ENCODE data around the gene EMILIN2. TPM values are rescaled to one million over a fixed set of nuclear protein-coding genes. Genes with fewer than 3 reads are reported as not detected.
"Not testable (repeated sequence)": the region's sequence is repeated elsewhere in the genome, so short reads cannot be mapped to it uniquely, and the experiment has no call there.

Gene EMILIN2
- total and polyA plus RNA-seq, 2 of the 13 experiments (the other 11 are each of a cell fraction or from before 2014, with no cell fraction given) = 7.6 to 8.2 TPM

DNA sequence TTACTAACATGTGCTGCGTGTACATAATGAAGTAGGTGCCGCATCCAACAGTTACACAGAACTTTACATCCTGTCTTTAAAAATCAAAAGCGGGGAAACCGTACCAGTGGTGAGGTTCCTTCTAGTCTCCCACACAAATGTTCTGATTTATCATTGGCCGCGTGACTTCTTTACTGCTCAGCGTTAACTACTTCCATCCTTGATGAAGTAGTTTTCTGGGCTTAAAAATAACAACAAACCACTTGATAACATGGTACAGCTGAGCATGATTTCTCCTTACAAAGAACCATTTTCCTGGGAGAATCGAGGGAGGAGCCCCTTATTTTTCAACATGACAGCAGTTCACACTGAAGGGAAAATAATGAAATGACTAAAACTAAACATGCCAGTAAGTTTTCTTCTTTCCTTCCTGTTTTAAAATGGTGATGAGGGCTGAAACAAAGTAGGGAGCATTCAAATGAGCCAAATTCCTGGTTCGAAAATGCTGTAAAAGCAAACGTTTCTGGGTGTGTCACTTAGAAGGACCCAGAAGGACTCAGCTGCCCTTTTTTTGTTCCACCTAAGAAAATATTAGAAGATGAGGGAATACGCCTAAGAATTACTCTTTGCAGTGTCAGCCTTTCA, 9.9 kb downstream of the EMILIN2 start:
- no peak overlapping the region for H3K4me2 ChIP-seq (ENCODE audit: low read depth, low read length)
- H3K4me3 ChIP-seq (replicated peaks in 1 of 3; ENCODE audit: insufficient read depth in 1 of 3, low read depth in 2 of 3, low read length in 3 of 3) = no peak overlapping the region
- WGBS (ENCODE audit: low lambda C conversion rate) = 56% methylated on average over 11 of the region's 11 CpGs
- H3K36me3 ChIP-seq (replicated peaks in 1 of 2; ENCODE audit: control insufficient read depth in 1 of 2, insufficient read depth in 2 of 2, low read length in 2 of 2) = no peaks in the 10 kb centered on the region
- H3K4me1 ChIP-seq (ENCODE audit: insufficient read depth, low read length) = peaks cover 23% of the 10 kb centered on the region
- no peaks in the 10 kb centered on the region for H3K9me3 ChIP-seq (ENCODE audit: low read length)
- ChIA-PET POLR2A (no interaction called here), CTCF (ENCODE audit: low intra/inter-chr PET ratio, low total read pairs) (no interaction called here)
- in situ Hi-C loops (cut with HindIII; ENCODE audit: extremely low pct_ligation_motif_present, low pct_unique_long_range_greater_than_20kb) (no loop called here), intact Hi-C loops (cut with micrococcal nuclease; ENCODE audit: unreplicated experiment) (no loop called here)
- no TSS peak for BruUV-seq (replicated peaks)
- H3K79me2 ChIP-seq (ENCODE audit: insufficient read depth, low read length) = no peaks in the 10 kb centered on the region
- H3K9ac ChIP-seq (ENCODE audit: insufficient read depth, low read depth, low read length) = no peak overlapping the region
- peaks cover 14 to 60% of the 10 kb centered on the region in 2 experiments for H3K27me3 ChIP-seq (ENCODE audit: control insufficient read depth in 1 of 2, insufficient read depth in 2 of 2, low read length in 2 of 2)
- H3K27ac ChIP-seq (ENCODE audit: extremely low read length, insufficient read depth, low read length) = no peak overlapping the region
- DNase-seq (ENCODE audit: low spot score) (no peak), FAIRE-seq (no peak), ATAC-seq (no peak)
- TF ChIP-seq NCOR1 (IDR thresholded peaks at IDR 0.05; ENCODE audit: borderline replicate concordance, low read length) (no peak), POLR2G (IDR thresholded peaks at IDR 0.05; ENCODE audit: low read depth, low read length) (no peak), ATF1 (CRISPR knock-in tag; IDR thresholded peaks at IDR 0.05) (no peak), ZNF777 (CRISPR knock-in tag; IDR thresholded peaks at IDR 0.05) (no peak)
- H2AFZ ChIP-seq (ENCODE audit: low read length) = no peak overlapping the region
- no peaks in the 10 kb centered on the region for H4K20me1 ChIP-seq (ENCODE audit: insufficient read depth, low read length)

- no peak overlapping the region for H3K27ac ChIP-seq (ENCODE audit: extremely low read length, insufficient read depth, low read length)
- H3K27me3 ChIP-seq (ENCODE audit: control insufficient read depth in 1 of 2, insufficient read depth in 2 of 2, low read length in 2 of 2) = peaks cover 14 to 53% of the 10 kb centered on the region in 2 experiments
- H3K79me2 ChIP-seq (ENCODE audit: insufficient read depth, low read length) = no peaks in the 10 kb centered on the region
- H4K20me1 ChIP-seq (ENCODE audit: insufficient read depth, low read length) = no peaks in the 10 kb centered on the region
- no peak overlapping the region for H3K4me2 ChIP-seq (ENCODE audit: low read depth, low read length)
- H2AFZ ChIP-seq (ENCODE audit: low read length) = no peak overlapping the region
- no peaks in the 10 kb centered on the region for H3K36me3 ChIP-seq (replicated peaks in 1 of 2; ENCODE audit: control insufficient read depth in 1 of 2, insufficient read depth in 2 of 2, low read length in 2 of 2)
- H3K9me3 ChIP-seq (ENCODE audit: low read length) = no peaks in the 10 kb centered on the region
- ChIA-PET POLR2A (no interaction called here), CTCF (ENCODE audit: low intra/inter-chr PET ratio, low total read pairs) (no interaction called here)
- TF ChIP-seq CBFB (CRISPR knock-in tag; IDR thresholded peaks at IDR 0.05) (no peak), CEBPB (IDR thresholded peaks at IDR 0.05; ENCODE audit: borderline replicate concordance, low read depth, low read length) (peak; percentile 66)
- no peak overlapping the region for H3K9ac ChIP-seq (ENCODE audit: insufficient read depth, low read depth, low read length)
- ATAC-seq = no peak
- DNase-seq (ENCODE audit: low spot score) = no peak
- intact Hi-C loops (cut with micrococcal nuclease; ENCODE audit: unreplicated experiment) (no loop called here), in situ Hi-C loops (cut with HindIII; ENCODE audit: extremely low pct_ligation_motif_present, low pct_unique_long_range_greater_than_20kb) (no loop called here)
- H3K4me1 ChIP-seq (ENCODE audit: insufficient read depth, low read length) = peaks cover 23% of the 10 kb centered on the region
- WGBS (ENCODE audit: low lambda C conversion rate) = 16% methylated on average over 18 of the region's 18 CpGs
- no peak overlapping the region for H3K4me3 ChIP-seq (replicated peaks in 1 of 3; ENCODE audit: insufficient read depth in 1 of 3, low read depth in 2 of 3, low read length in 3 of 3)
- FAIRE-seq = no peak
- no TSS peak for BruUV-seq (replicated peaks)
These were observed 10.8 kb downstream of the EMILIN2 start for GRCh38 chr18:2857491-2858131.

GRCh38 chr18:2860397-2860796, 13.6 kb downstream of the EMILIN2 start:
- H3K4me1 ChIP-seq (ENCODE audit: insufficient read depth, low read length) = peaks cover 12% of the 10 kb centered on the region
- H3K36me3 ChIP-seq (replicated peaks in 1 of 2; ENCODE audit: control insufficient read depth in 1 of 2, insufficient read depth in 2 of 2, low read length in 2 of 2); H3K27ac ChIP-seq (ENCODE audit: extremely low read length, insufficient read depth, low read length); FAIRE-seq; CTCF ChIA-PET (ENCODE audit: low intra/inter-chr PET ratio, low total read pairs); intact Hi-C loops (cut with micrococcal nuclease; ENCODE audit: unreplicated experiment); H3K9ac ChIP-seq (ENCODE audit: insufficient read depth, low read depth, low read length); H4K20me1 ChIP-seq (ENCODE audit: insufficient read depth, low read length); H3K4me3 ChIP-seq (replicated peaks in 1 of 3; ENCODE audit: insufficient read depth in 1 of 3, low read depth in 2 of 3, low read length in 3 of 3); H3K79me2 ChIP-seq (ENCODE audit: insufficient read depth, low read length); ATAC-seq; H2AFZ ChIP-seq (ENCODE audit: low read length); H3K9me3 ChIP-seq (ENCODE audit: low read length); BruUV-seq (replicated peaks); H3K4me2 ChIP-seq (ENCODE audit: low read depth, low read length); in situ Hi-C loops (cut with HindIII; ENCODE audit: extremely low pct_ligation_motif_present, low pct_unique_long_range_greater_than_20kb); DNase-seq (ENCODE audit: low spot score); POLR2A ChIA-PET: not testable (repeated sequence)
- peaks cover 9 to 26% of the 10 kb centered on the region in 2 experiments for H3K27me3 ChIP-seq (ENCODE audit: control insufficient read depth in 1 of 2, insufficient read depth in 2 of 2, low read length in 2 of 2)

DNA sequence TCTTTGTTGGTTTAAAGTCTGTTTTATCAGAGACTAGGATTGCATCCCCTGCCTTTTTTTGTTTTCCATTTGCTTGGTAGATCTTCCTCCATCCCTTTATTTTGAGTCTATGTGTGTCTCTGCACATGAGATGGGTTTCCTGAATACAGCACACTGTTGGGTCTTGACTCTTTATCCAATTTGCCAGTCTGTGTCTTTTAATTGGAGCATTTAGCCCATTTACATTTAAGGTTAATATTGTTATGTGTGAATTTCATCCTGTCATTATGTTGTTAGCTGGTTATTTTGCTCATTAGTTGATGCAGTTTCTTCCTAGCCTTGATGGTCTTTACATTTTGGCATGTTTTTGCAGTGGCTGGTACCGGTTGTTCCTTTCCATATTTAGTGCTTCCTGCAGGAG, 17.2 kb downstream of the EMILIN2 start:
- H3K4me3 ChIP-seq (replicated peaks in 1 of 3; ENCODE audit: insufficient read depth in 1 of 3, low read depth in 2 of 3, low read length in 3 of 3); H3K4me1 ChIP-seq (ENCODE audit: insufficient read depth, low read length); CTCF ChIA-PET (ENCODE audit: low intra/inter-chr PET ratio, low total read pairs); H3K9ac ChIP-seq (ENCODE audit: insufficient read depth, low read depth, low read length); ATAC-seq; H3K79me2 ChIP-seq (ENCODE audit: insufficient read depth, low read length); H3K27me3 ChIP-seq (ENCODE audit: control insufficient read depth in 1 of 2, insufficient read depth in 2 of 2, low read length in 2 of 2); in situ Hi-C loops (cut with HindIII; ENCODE audit: extremely low pct_ligation_motif_present, low pct_unique_long_range_greater_than_20kb); FAIRE-seq; H3K9me3 ChIP-seq (ENCODE audit: low read length); intact Hi-C loops (cut with micrococcal nuclease; ENCODE audit: unreplicated experiment); H3K4me2 ChIP-seq (ENCODE audit: low read depth, low read length); POLR2A ChIA-PET; H2AFZ ChIP-seq (ENCODE audit: low read length); H3K36me3 ChIP-seq (replicated peaks in 1 of 2; ENCODE audit: control insufficient read depth in 1 of 2, insufficient read depth in 2 of 2, low read length in 2 of 2); H4K20me1 ChIP-seq (ENCODE audit: insufficient read depth, low read length); H3K27ac ChIP-seq (ENCODE audit: extremely low read length, insufficient read depth, low read length); DNase-seq (ENCODE audit: low spot score); BruUV-seq (replicated peaks): not testable (repeated sequence)
- 4% methylated on average over 1 of the region's 1 CpG for WGBS (ENCODE audit: low lambda C conversion rate)

All from HepG2 (cell line).